Thyroid gland (tissue), 4 donors: ENCODE measurements around the gene MYO15A.

Experiments used
- POLR2A ChIP-seq, 2 donors: fragments of 450-650 bp; IDR thresholded peaks; one replicate each; pipeline ENCODE4 v1.6.1; 2017; ENCODE audit warnings: antibody characterized with exemption in 2 of 2, mild to moderate bottlenecking in 2 of 2, moderate library complexity in 1 of 2
- TF ChIP-seq, protein P1 (sequence below), 6 experiments: fragments of 200-600 bp in 3 of 6; fragments of 450-650 bp in 3 of 6; sonication (generic) in 3 of 6; IDR thresholded peaks; one replicate each; pipeline ENCODE4 v1.5.1; 2016 to 2019; ENCODE audit warnings: antibody characterized with exemption in 6 of 6, mild to moderate bottlenecking in 2 of 6, inconsistent platforms in 1 of 6, moderate library complexity in 1 of 6

DNA sequence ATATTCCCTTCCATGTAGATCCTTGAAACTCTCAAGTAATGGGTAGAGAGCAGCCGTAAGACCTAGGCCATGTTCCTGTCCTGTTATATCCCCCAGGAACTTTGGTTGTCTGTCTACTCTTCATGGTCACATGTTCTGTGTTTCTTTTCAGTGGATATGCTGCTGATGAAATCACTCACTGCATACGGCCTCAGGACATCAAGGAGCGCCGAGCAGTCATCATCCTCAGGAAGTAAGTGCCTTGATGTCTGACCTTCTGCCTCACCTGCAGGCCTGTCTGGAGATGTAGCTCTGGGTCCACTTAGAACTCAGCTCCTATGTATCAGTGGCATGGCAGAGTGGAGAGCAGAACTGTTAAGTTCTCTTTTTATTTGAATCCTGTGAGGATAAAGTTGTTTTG lies 86.2 kb downstream of the MYO15A start:
- TF ChIP-seq, protein P1, sequence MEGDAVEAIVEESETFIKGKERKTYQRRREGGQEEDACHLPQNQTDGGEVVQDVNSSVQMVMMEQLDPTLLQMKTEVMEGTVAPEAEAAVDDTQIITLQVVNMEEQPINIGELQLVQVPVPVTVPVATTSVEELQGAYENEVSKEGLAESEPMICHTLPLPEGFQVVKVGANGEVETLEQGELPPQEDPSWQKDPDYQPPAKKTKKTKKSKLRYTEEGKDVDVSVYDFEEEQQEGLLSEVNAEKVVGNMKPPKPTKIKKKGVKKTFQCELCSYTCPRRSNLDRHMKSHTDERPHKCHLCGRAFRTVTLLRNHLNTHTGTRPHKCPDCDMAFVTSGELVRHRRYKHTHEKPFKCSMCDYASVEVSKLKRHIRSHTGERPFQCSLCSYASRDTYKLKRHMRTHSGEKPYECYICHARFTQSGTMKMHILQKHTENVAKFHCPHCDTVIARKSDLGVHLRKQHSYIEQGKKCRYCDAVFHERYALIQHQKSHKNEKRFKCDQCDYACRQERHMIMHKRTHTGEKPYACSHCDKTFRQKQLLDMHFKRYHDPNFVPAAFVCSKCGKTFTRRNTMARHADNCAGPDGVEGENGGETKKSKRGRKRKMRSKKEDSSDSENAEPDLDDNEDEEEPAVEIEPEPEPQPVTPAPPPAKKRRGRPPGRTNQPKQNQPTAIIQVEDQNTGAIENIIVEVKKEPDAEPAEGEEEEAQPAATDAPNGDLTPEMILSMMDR (IDR thresholded peaks at IDR 0.05), result no peak
- TF ChIP-seq POLR2A (IDR thresholded peaks at IDR 0.05), result no peak
